Hepatocyte (in vitro differentiated cells): Measurements from ENCODE around the gene AOC1. TPM values are rescaled to one million over a fixed set of nuclear protein-coding genes. Genes with fewer than 3 reads are reported as not detected.

Experiments
- DNase-seq: peaks from one replicate; pipeline ENCODE4 v3.0.0-alpha.2; 2016; ENCODE audit warnings: low spot score
- H2AFZ ChIP-seq: fragments of 200-600 bp; sonication (generic); 2 replicates; pipeline ENCODE4 v1.6.0; 2016; ENCODE audit warnings: antibody characterized with exemption, mild to moderate bottlenecking
- H3K27ac ChIP-seq: fragments of 200-600 bp; sonication (generic); 2 replicates; pipeline ENCODE4 v1.5.1; 2016; ENCODE audit warnings: mild to moderate bottlenecking
- H3K27me3 ChIP-seq: fragments of 200-600 bp; sonication (generic); 2 replicates; pipeline ENCODE4 v1.6.1; 2016
- H3K36me3 ChIP-seq: fragments of 200-600 bp; sonication (generic); replicated peaks from 2 replicates; pipeline ENCODE4 v1.5.1; 2016; ENCODE audit warnings: low read depth; ENCODE audit not compliant: insufficient read depth
- H3K4me1 ChIP-seq: fragments of 200-600 bp; sonication (generic); 2 replicates; pipeline ENCODE4 v1.5.1; 2016; ENCODE audit warnings: mild to moderate bottlenecking, moderate library complexity; ENCODE audit not compliant: insufficient read depth
- H3K4me2 ChIP-seq: fragments of 200-600 bp; sonication (generic); 2 replicates; pipeline ENCODE4 v1.6.0; 2016
- H3K4me3 ChIP-seq: fragments of 200-600 bp; sonication (generic); 2 replicates; pipeline ENCODE4 v1.5.1; 2016; ENCODE audit warnings: mild to moderate bottlenecking
- H3K79me2 ChIP-seq: fragments of 200-600 bp; sonication (generic); 2 replicates; pipeline ENCODE4 v1.6.0; 2017; ENCODE audit warnings: mild to moderate bottlenecking
- H3K9me2 ChIP-seq: fragments of 200-600 bp; sonication (generic); replicated peaks from 2 replicates; pipeline ENCODE4 v1.6.0; 2017; ENCODE audit warnings: mild to moderate bottlenecking; ENCODE audit not compliant: insufficient read depth
- H3K9me3 ChIP-seq: fragments of 200-600 bp; sonication (generic); 2 replicates; pipeline ENCODE4 v1.5.1; 2016; ENCODE audit warnings: low read depth, mild to moderate bottlenecking
- H4K20me1 ChIP-seq: fragments of 200-600 bp; sonication (generic); 2 replicates; pipeline ENCODE4 v1.6.0; 2016; ENCODE audit warnings: mild to moderate bottlenecking; ENCODE audit not compliant: insufficient read depth, poor library complexity, severe bottlenecking
- EZH2 ChIP-seq: fragments of 200-600 bp; sonication (generic); IDR thresholded peaks from 2 replicates; pipeline ENCODE4 v1.6.1; 2016; ENCODE audit warnings: antibody characterized with exemption, mild to moderate bottlenecking, borderline replicate concordance
- EZH2phosphoT487 ChIP-seq: fragments of 200-600 bp; sonication (generic); IDR thresholded peaks from one replicate; pipeline ENCODE4 v1.6.1; 2018; ENCODE audit warnings: antibody characterized with exemption, mild to moderate bottlenecking, low read depth, moderate library complexity; ENCODE audit not compliant: unreplicated experiment, severe bottlenecking
- WGBS: methylation state at CpG from one replicate; pipeline ENCODE4 v1.1.6; 2016; ENCODE audit warnings: low lambda C conversion rate; ENCODE audit errors: missing lambda C conversion rate; 5-methylcytosine and 5-hydroxymethylcytosine counted together
- polyA plus RNA-seq: library from polyadenylated mRNA; unstranded; fragments of >200 nt; fragmentation: Nextera tagmentation; extraction: Ambion mirVana; gene quantifications from 2 replicates; pipeline ENCODE4 v1.2.1, GENCODE V29; 2016
- total RNA-seq: library from RNA; depleted of rRNA; stranded (reverse); fragments of >200 nt; gene quantifications from 2 replicates; pipeline ENCODE4 v1.2.3, GENCODE V29; 2014
- TF ChIP-seq, protein P1 (sequence below): fragments of 200-600 bp; sonication (generic); IDR thresholded peaks from 2 replicates; pipeline ENCODE4 v1.5.1; 2016; ENCODE audit warnings: antibody characterized with exemption, mild to moderate bottlenecking; ENCODE audit not compliant: poor library complexity

The AOC1 gene
- total and polyA plus RNA-seq, 2 experiments from 2014 or later = 5.9 to 9.1 TPM

DNA sequence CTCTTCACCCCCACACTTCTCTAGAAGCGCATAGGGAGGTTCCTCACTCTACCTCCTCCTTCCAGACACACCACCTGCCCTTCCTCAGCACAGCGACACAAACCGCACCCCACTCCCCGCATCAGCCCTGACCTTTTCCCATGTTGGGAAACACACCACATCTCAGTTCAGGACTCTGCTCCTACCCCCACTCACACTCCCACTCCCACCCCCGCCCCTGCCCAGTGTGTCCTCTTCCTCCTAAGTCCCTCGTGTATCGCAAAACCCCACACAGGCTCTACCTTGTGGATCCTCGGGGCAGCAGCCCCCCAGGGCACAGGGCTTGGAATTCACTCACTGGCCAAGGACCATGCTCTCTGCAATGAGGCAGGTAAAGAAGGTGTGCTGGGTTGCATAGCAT, 4.2 kb upstream of the AOC1 start:
- Histone ChIP-seq H3K79me2 (no peaks in the 10 kb centered on the region), H3K36me3 (no peaks in the 10 kb centered on the region), H3K4me2 (no peak overlapping the region), H2AFZ (no peak overlapping the region), H3K4me1 (no peaks in the 10 kb centered on the region), H3K9me3 (no peaks in the 10 kb centered on the region), H3K9me2 (no peaks in the 10 kb centered on the region), H3K27ac (no peak overlapping the region), H3K27me3 (no peaks in the 10 kb centered on the region), H4K20me1 (no peaks in the 10 kb centered on the region), H3K4me3 (no peak overlapping the region)
- TF ChIP-seq EZH2 = no peak
- TF ChIP-seq EZH2phosphoT487 = no peak
- TF ChIP-seq, protein P1, sequence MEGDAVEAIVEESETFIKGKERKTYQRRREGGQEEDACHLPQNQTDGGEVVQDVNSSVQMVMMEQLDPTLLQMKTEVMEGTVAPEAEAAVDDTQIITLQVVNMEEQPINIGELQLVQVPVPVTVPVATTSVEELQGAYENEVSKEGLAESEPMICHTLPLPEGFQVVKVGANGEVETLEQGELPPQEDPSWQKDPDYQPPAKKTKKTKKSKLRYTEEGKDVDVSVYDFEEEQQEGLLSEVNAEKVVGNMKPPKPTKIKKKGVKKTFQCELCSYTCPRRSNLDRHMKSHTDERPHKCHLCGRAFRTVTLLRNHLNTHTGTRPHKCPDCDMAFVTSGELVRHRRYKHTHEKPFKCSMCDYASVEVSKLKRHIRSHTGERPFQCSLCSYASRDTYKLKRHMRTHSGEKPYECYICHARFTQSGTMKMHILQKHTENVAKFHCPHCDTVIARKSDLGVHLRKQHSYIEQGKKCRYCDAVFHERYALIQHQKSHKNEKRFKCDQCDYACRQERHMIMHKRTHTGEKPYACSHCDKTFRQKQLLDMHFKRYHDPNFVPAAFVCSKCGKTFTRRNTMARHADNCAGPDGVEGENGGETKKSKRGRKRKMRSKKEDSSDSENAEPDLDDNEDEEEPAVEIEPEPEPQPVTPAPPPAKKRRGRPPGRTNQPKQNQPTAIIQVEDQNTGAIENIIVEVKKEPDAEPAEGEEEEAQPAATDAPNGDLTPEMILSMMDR = no peak
- DNase-seq = no peak
- 91% methylated on average over 7 of the region's 8 CpGs for WGBS

DNA sequence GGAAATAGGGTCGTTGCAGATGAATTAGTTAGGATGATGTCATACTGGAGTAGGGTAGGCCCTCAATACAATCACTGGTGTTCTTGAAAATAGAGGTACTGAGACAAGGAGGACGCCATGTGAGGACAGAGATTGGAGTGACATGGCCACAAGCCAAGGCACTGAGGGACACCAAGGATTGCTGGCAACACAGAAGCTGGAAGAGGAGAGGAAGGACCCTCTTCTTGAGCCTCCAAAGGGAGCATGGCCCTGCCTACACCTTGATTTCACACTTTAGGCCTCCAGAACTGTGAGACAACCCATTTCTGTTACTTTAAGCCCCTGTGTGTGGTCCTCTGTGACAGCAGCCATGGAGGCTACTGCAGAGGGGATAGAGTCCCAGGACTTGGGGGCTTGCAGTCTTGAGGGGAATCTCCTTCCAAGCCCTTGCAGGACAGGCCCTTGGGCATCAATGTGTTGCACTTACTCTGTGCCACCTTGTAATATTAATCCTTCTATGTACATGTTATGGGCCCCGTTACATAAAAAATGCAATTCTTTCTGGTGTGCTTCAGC, 3.7 kb upstream of the AOC1 start:
- H3K4me3 ChIP-seq = no peak overlapping the region
- no peak overlapping the region for H2AFZ ChIP-seq
- 94% methylated on average over 3 of the region's 3 CpGs for WGBS
- H3K27ac ChIP-seq = no peak overlapping the region
- H3K27me3 ChIP-seq = no peaks in the 10 kb centered on the region
- H3K36me3 ChIP-seq = no peaks in the 10 kb centered on the region
- H3K9me3 ChIP-seq = no peaks in the 10 kb centered on the region
- H3K79me2 ChIP-seq = no peaks in the 10 kb centered on the region
- TF ChIP-seq EZH2phosphoT487 (no peak), EZH2 (no peak)
- TF ChIP-seq, protein P1 = no peak
- no peak for DNase-seq
- H3K9me2 ChIP-seq = no peaks in the 10 kb centered on the region
- H3K4me2 ChIP-seq = no peak overlapping the region
- no peaks in the 10 kb centered on the region for H4K20me1 ChIP-seq
- H3K4me1 ChIP-seq = no peaks in the 10 kb centered on the region

DNA sequence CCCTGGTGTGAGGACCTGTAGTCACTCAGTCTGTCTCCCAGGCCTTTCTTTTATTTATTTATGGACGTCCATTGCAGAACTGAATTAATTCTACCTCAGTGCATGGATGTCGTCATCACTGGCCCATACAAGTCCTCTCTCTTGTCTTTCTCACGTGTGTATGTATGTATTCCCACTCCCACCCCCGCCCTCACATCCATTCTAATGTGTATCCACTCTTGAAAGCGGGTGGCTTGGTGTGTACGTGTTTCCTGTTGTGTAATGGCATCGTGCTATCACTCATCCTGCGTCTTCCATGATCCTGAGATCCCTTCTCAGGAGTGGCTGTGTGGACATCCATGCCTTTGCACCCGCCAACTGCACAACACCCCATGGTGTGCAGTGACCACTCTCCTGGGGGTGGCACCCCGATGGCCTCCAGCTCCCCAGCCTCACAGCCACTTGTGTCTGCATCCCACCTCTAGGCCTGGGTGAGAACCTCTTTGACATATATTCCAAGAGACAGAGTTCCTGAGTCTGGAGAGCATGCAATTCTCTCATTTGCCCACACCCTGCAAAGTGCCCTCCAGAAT, 3.0 kb upstream of the AOC1 start:
- no peak for DNase-seq
- no peak overlapping the region for H3K27ac ChIP-seq

More for the DNA sequence above, 3.0 kb upstream of the AOC1 start:
- no peaks in the 10 kb centered on the region for H3K27me3 ChIP-seq
- H3K9me2 ChIP-seq = no peaks in the 10 kb centered on the region
- 88% methylated on average over 10 of the region's 10 CpGs for WGBS
- H2AFZ ChIP-seq = no peak overlapping the region
- H3K4me1 ChIP-seq = no peaks in the 10 kb centered on the region
- H3K79me2 ChIP-seq = no peaks in the 10 kb centered on the region
- no peak overlapping the region for H3K4me2 ChIP-seq
- no peaks in the 10 kb centered on the region for H3K36me3 ChIP-seq
- H4K20me1 ChIP-seq = no peaks in the 10 kb centered on the region
- no peaks in the 10 kb centered on the region for H3K9me3 ChIP-seq
- no peak overlapping the region for H3K4me3 ChIP-seq
- TF ChIP-seq, protein P1 = no peak
